Panc1 (cell line): ENCODE measurements around the gene SMIM11.
"Not testable (repeated sequence)": the region's sequence is repeated elsewhere in the genome, so short reads cannot be mapped to it uniquely, and the experiment has no call there.

Experiments
- CTCF ChIP-seq: fragments of 450-650 bp; IDR thresholded peaks from 2 replicates; pipeline ENCODE4 v1.5.1; 2017; ENCODE audit warnings: mild to moderate bottlenecking
- POLR2AphosphoS5 ChIP-seq: IDR thresholded peaks from 2 replicates; pipeline ENCODE4 v1.6.1; 2012; ENCODE audit warnings: mild to moderate bottlenecking, low read depth, low read length, moderate library complexity
- REST ChIP-seq, 2 experiments: IDR thresholded peaks; 2 replicates each; pipeline ENCODE4 v1.6.1; 2011 to 2012; ENCODE audit warnings: low read depth in 2 of 2, control low read depth in 1 of 2, low read length in 1 of 2, mild to moderate bottlenecking in 1 of 2, moderate library complexity in 1 of 2; ENCODE audit not compliant: insufficient read depth in 1 of 2
- SIN3A ChIP-seq: IDR thresholded peaks from 2 replicates; pipeline ENCODE4 v1.6.1; 2012; ENCODE audit warnings: low read depth, mild to moderate bottlenecking, low read length, moderate library complexity, borderline replicate concordance; ENCODE audit not compliant: insufficient read depth
- TCF7L2 ChIP-seq: IDR thresholded peaks from 2 replicates; pipeline ENCODE4 v1.6.1; 2011; ENCODE audit warnings: mild to moderate bottlenecking, low read depth, low read length, inconsistent platforms

- TF ChIP-seq CTCF; SIN3A; POLR2AphosphoS5; REST (IDR thresholded peaks at IDR 0.05; ENCODE audit: insufficient read depth in 1 of 2, low read depth in 2 of 2, low read length in 1 of 2); TCF7L2: not testable (repeated sequence)
Measured at GRCh38 chr21:34406102-34406501, 30.8 kb downstream of the SMIM11 start.
